ENCODE data around the gene NQO2.
A peak's percentile ranks its signal among the peaks of the same experiment; 100 is the strongest.

NQO2 gene

GRCh38 chr6:3054229-3055157, 54.8 kb downstream of the NQO2 start:
- 0 out of 2 replicates have a peak, but pooled peaks have one; percentile 11 for TF ChIP-seq TCF12 (IDR thresholded peaks at IDR 0.05; ENCODE audit: low read depth)

GRCh38 chr6:3057063-3057770, 57.5 kb downstream of the NQO2 start:
- no peak for TF ChIP-seq EGR1 (IDR thresholded peaks at IDR 0.05)
- TF ChIP-seq NFIC (IDR thresholded peaks at IDR 0.05): no peak
- no peak for TF ChIP-seq REST (IDR thresholded peaks at IDR 0.05; ENCODE audit: low read depth)
- TF ChIP-seq YY1 (IDR thresholded peaks at IDR 0.05; ENCODE audit: low read depth): no peak
- no peak for TF ChIP-seq TAF1 (IDR thresholded peaks at IDR 0.05; ENCODE audit: low read depth)
- TF ChIP-seq RAD21 (IDR thresholded peaks at IDR 0.05; ENCODE audit: low read depth): no peak
- TF ChIP-seq EP300 (IDR thresholded peaks at IDR 0.05; ENCODE audit: borderline replicate concordance): no peak
- no peak for TF ChIP-seq TCF12 (IDR thresholded peaks at IDR 0.05; ENCODE audit: low read depth)
- TF ChIP-seq TEAD4 (IDR thresholded peaks at IDR 0.05): no peak
- TF ChIP-seq, protein P1, sequence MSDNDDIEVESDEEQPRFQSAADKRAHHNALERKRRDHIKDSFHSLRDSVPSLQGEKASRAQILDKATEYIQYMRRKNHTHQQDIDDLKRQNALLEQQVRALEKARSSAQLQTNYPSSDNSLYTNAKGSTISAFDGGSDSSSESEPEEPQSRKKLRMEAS (IDR thresholded peaks at IDR 0.05): no peak
- no peak for TF ChIP-seq CREB1 (IDR thresholded peaks at IDR 0.05; ENCODE audit: low read depth)

- TF ChIP-seq REST (IDR thresholded peaks at IDR 0.05; ENCODE audit: low read depth): no peak
- no peak for TF ChIP-seq CREB1 (IDR thresholded peaks at IDR 0.05; ENCODE audit: low read depth)
- TF ChIP-seq EGR1 (IDR thresholded peaks at IDR 0.05): no peak
- no peak for TF ChIP-seq TAF1 (IDR thresholded peaks at IDR 0.05; ENCODE audit: low read depth)
- no peak for TF ChIP-seq RAD21 (IDR thresholded peaks at IDR 0.05; ENCODE audit: low read depth)
- TF ChIP-seq, protein P2, sequence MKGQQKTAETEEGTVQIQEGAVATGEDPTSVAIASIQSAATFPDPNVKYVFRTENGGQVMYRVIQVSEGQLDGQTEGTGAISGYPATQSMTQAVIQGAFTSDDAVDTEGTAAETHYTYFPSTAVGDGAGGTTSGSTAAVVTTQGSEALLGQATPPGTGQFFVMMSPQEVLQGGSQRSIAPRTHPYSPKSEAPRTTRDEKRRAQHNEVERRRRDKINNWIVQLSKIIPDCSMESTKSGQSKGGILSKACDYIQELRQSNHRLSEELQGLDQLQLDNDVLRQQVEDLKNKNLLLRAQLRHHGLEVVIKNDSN (IDR thresholded peaks at IDR 0.05): no peak
- no peak for TF ChIP-seq TEAD4 (IDR thresholded peaks at IDR 0.05)
- TF ChIP-seq, protein P1 (IDR thresholded peaks at IDR 0.05): no peak
- no peak for TF ChIP-seq EP300 (IDR thresholded peaks at IDR 0.05; ENCODE audit: borderline replicate concordance)
Observed at GRCh38 chr6:3058957-3059356, 59.3 kb downstream of the NQO2 start.

DNA sequence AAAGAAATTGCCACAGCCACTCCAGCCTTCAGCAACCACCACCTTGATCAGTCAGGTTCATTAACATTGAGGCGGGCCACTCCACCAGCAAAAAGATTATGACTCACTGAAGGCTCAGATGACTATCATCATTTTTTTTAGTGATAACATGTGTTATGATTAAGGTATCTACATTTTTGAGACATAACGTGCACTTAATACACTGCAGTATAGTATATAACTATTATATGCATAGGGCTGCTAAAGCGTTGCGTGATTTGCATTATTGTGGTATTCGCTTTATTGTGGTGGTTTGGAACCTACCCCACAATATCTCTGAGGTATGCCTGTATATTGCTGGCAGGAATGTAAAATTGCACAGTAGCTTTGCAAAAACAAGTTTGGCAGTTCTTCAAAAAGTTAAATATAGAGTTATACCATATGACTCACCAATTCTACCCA, 61.8 kb downstream of the NQO2 start:
- TF ChIP-seq YY1 (IDR thresholded peaks at IDR 0.05; ENCODE audit: low read depth) (no peak), NFIC (IDR thresholded peaks at IDR 0.05) (peak; percentile 48; the same call in 1 of the 2 replicates), TEAD4 (IDR thresholded peaks at IDR 0.05) (peak; percentile 46; the same call in 1 of the 2 replicates)
- TF ChIP-seq, protein P2 (IDR thresholded peaks at IDR 0.05): no peak

DNA sequence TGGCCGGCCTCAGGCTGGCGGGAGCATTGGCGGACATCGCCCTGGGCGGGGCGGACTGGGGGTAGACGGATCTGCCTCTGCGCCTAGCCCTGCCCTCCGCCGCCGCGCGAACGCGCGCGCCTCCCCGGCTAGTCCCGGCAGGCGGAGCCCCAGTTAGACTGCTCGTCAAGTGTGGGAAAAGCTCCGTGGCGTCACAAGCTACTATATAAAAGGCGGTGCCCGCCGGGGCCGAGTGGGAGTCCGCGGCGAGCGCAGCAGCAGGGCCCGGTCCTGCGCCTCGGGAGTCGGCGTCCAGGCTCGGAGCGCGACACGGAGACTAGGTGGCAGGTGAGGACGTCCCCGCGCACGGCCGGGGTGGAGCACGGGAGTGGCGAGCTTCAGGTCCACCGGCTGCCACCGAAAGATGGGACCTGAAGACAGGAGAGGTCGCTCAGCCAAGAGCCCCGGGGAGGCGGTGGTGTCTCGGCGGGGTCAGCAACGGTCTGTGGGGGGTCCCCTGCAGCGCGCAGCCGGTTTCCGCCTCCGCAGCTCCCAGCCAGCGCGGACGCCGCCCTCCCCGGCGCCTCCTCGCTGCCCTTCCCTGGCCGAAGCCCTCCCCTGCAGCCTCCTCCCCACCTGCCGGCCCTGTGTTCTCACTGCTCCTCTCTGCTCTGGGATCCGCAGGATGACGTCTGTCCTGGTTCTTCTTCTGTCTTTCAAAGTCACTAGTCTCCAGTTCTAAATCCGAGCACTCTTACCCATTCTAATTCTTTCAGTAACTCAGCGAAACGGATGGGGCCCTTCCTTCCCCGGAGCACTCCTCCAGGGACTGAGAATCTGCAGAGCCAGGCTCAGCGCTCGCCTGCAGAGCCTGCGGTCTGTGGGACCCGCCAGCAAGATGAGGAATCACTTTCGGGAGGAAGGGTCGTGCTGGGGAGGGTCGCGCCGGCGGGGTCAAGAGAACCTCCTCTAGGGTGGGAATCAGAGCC, 64.3 kb downstream of the NQO2 start:
- peak; percentile 56 for TF ChIP-seq TAF1 (IDR thresholded peaks at IDR 0.05; ENCODE audit: low read depth)
- TF ChIP-seq EGR1 (IDR thresholded peaks at IDR 0.05): peak; percentile 56
- TF ChIP-seq, protein P2 (IDR thresholded peaks at IDR 0.05): peak; percentile 30; the same call in 1 of the 2 replicates
- TF ChIP-seq, protein P1 (IDR thresholded peaks at IDR 0.05): 0 out of 2 replicates have a peak, but pooled peaks have one; percentile 37
- no peak for TF ChIP-seq ZBTB7A (IDR thresholded peaks at IDR 0.05; ENCODE audit: low read depth)
